Mucosa of descending colon (tissue), 3 donors: Measurements from ENCODE around the gene MMP27. TPM values are rescaled to one million over a fixed set of nuclear protein-coding genes. Genes with fewer than 3 reads are reported as not detected.

Experiments
- ATAC-seq: fragments of 200-7000 bp; cut with Tn5 transposase; one replicate; pipeline ENCODE4 v1.9.1; 2020; ENCODE audit warnings: mild to moderate bottlenecking, moderate library complexity
- DNase-seq, 3 donors: peaks; one replicate each; pipeline ENCODE4 v3.0.0-alpha.2; 2020
- H3K36me3 ChIP-seq: fragments of 200-600 bp; one replicate; pipeline ENCODE4 v1.8.0; 2021; ENCODE audit warnings: low read depth, mild to moderate bottlenecking
- H3K4me1 ChIP-seq: fragments of 200-600 bp; one replicate; pipeline ENCODE4 v1.8.0; 2021; ENCODE audit warnings: low read depth, mild to moderate bottlenecking
- H3K4me3 ChIP-seq: fragments of 200-600 bp; one replicate; pipeline ENCODE4 v1.8.0; 2021; ENCODE audit warnings: mild to moderate bottlenecking
- H3K9me3 ChIP-seq: fragments of 200-600 bp; one replicate; pipeline ENCODE4 v1.8.0; 2021; ENCODE audit warnings: mild to moderate bottlenecking
- intact Hi-C, 2 donors: fragments of 100-400 bp; cut with DNase I in 1 of 2; cut with micrococcal nuclease in 1 of 2; formaldehyde crosslinking; loops; one replicate each; pipeline versions ENCODE4 v1.11.0 to v1.11.1; 2022; cut with DNase I, micrococcal nuclease
- total RNA-seq, 3 donors: library from RNA; stranded (reverse); fragmentation: NEBNext Ultra II Directional in 2 of 3; extraction: Animal tissue kit (Norgen Biotek cat#: 25700) in 2 of 3; gene quantifications; one replicate each; pipeline versions ENCODE4 v1.2.1 to v1.2.4, GENCODE V29; 2021 to 2023
- TF ChIP-seq, protein P1 (sequence below): fragments of 200-600 bp; IDR thresholded peaks from one replicate; pipeline ENCODE4 v1.8.0; 2022; ENCODE audit warnings: antibody characterized with exemption, mild to moderate bottlenecking
- donor health status: DM: no; HTN: no; CAD: no; lungs with moderate emphysema.
- donor health status: DM: no; HTN: no; CAD: no.
- donor health status: DM: no; HTN: yes; CAD: no.

MMP27 gene
- total RNA-seq, 3 donors from 2014 or later = 0.16 TPM; not detected in 2

DNA sequence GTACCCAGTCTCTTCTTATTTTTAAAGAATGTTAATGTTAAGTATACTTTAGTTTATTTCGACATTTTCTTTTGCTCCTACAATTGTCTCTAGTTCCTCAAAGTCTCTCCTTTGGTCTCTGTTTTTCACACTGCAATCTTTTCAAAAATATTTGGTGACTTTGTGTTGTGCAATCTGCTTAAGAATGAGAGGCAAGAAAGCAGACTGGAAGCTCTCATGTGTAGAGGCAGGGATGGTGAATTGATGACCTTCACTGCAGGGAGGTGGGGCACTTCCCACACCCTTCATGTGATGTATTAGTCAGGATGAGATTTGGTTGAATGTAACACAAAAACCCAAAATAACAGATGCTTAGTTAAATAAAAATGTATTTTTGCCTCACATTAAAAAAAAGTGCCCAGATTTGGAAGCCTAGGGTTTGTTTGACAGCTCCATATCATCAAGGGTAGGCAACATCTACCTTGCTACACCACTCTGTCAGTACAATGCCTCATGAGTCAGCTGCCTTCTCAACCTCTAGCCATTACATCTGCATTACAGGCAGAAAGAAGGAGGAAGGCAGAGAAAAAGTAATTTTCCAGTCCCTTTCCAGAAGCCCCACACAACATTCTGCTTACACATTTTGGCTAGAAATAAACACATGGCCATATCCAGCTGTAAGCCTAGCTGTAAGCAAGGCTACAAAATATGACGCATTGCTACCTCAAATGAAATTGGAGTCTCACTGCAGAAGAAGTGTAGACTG is 3.8 kb upstream of the MMP27 start:
- no peak overlapping the region for H3K4me3 ChIP-seq
- no peaks in the 10 kb centered on the region for H3K9me3 ChIP-seq
- ATAC-seq = no peak
- intact Hi-C loops = no loop called here
- no peaks in the 10 kb centered on the region for H3K36me3 ChIP-seq
- DNase-seq = no peak
- TF ChIP-seq, protein P1, sequence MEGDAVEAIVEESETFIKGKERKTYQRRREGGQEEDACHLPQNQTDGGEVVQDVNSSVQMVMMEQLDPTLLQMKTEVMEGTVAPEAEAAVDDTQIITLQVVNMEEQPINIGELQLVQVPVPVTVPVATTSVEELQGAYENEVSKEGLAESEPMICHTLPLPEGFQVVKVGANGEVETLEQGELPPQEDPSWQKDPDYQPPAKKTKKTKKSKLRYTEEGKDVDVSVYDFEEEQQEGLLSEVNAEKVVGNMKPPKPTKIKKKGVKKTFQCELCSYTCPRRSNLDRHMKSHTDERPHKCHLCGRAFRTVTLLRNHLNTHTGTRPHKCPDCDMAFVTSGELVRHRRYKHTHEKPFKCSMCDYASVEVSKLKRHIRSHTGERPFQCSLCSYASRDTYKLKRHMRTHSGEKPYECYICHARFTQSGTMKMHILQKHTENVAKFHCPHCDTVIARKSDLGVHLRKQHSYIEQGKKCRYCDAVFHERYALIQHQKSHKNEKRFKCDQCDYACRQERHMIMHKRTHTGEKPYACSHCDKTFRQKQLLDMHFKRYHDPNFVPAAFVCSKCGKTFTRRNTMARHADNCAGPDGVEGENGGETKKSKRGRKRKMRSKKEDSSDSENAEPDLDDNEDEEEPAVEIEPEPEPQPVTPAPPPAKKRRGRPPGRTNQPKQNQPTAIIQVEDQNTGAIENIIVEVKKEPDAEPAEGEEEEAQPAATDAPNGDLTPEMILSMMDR = no peak
- H3K4me1 ChIP-seq = no peaks in the 10 kb centered on the region

GRCh38 chr11:102708654-102709053 is 3.1 kb upstream of the MMP27 start:
- intact Hi-C loops = no loop called here
- H3K9me3 ChIP-seq = no peaks in the 10 kb centered on the region
- H3K36me3 ChIP-seq = no peaks in the 10 kb centered on the region
- DNase-seq (no peak), ATAC-seq (no peak)
- no peak overlapping the region for H3K4me3 ChIP-seq
- no peaks in the 10 kb centered on the region for H3K4me1 ChIP-seq
- TF ChIP-seq, protein P1 = no peak

GRCh38 chr11:102704841-102705240 is 728 bp downstream of the MMP27 start:
- H3K4me3 ChIP-seq = no peak overlapping the region
- no peak for ATAC-seq
- TF ChIP-seq, protein P1 = no peak
- H3K4me1 ChIP-seq = no peaks in the 10 kb centered on the region
- intact Hi-C loops = no loop called here
- H3K9me3 ChIP-seq = no peaks in the 10 kb centered on the region
- no peaks in the 10 kb centered on the region for H3K36me3 ChIP-seq
- DNase-seq = no peak

DNA sequence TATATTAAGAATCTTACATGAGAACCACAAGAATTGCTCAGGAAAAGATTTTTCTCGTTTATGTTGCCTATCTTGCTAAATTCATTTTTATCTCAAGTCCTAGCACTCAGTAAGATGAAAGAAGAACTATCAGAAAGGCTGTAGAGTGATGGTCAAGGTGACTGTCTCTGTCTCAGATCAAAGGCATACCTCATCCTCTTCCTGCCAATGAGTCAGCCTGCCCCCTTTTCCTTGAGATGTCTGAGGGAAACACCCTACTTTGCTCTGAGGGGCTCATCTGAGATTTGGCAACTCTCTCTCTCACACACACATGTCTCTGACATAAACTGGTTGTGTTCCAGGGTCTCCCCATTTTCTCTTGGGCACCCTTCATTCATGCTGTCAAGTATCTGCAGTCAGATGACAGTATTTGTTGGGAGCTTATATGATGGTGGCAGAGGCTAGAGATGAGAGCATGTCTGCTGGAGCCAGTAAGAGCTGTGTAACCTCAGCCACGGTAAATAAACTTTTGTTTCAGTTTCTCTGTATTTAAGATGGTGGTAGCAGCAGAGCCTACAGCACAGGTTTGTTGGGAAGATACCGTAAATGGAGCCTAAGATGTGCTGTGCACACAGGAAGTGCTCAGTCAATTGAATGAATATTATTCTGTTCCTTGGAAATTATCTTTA is 1.6 kb downstream of the MMP27 start:
- no peaks in the 10 kb centered on the region for H3K4me1 ChIP-seq
- DNase-seq (no peak), ATAC-seq (no peak)
- no peaks in the 10 kb centered on the region for H3K9me3 ChIP-seq
- TF ChIP-seq, protein P1 = no peak
- no peaks in the 10 kb centered on the region for H3K36me3 ChIP-seq
- intact Hi-C loops = no loop called here
- H3K4me3 ChIP-seq = no peak overlapping the region

DNA sequence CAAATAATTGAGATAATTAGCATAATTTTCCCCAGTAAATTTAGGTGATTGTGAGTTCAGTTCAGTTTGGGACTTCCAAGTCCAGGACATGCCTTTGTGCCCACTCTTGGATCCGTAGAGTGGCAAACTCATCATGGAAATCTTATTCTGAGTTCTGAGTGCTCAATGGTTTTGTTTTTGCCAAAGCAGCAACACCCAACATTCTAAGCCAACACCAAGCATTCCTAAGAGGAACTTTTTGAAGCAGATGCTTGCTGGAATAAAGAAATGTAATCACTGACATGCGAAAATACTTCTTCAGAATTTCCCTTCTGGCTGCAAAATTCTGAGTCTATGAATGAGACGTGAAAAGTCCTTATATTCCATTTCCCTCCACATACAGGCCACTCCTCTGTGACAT is 10.4 kb downstream of the MMP27 start:
- Histone ChIP-seq H3K9me3 (no peaks in the 10 kb centered on the region), H3K4me1 (no peaks in the 10 kb centered on the region), H3K4me3 (no peak overlapping the region), H3K36me3 (no peaks in the 10 kb centered on the region)
- TF ChIP-seq, protein P1 = no peak
- ATAC-seq (no peak), DNase-seq (no peak)
- intact Hi-C loops = no loop called here
